ENCODE measurements around the gene CLEC4F. TPM values are rescaled to one million over a fixed set of nuclear protein-coding genes. Genes with fewer than 3 reads are reported as not detected.

The CLEC4F gene
- total and polyA plus RNA-seq, 2 donors (not counting 3 experiments of a cell fraction or from before 2014, with no cell fraction given): not detected

DNA sequence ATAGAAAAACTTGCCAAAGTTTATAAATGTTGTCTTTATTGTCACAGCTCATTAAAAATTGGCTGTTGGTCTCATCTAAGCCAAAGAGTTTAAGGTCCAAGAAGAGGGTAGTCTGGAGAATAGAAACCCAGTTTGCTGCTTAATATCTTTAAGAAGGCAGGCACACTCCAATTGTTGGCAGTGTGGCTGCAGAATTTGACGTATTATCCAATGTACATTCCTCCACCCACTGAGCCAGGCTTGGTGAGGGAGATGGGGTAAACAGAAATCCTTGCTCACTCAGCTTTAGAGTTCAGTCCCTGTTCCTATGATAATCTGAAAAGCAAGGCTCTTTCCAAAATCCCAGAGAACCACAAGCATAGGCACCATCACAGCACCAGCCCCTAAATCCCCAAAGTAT lies 41.7 kb downstream of the CLEC4F start:
- H3K27me3 ChIP-seq (ENCODE audit: control insufficient read depth in 2 of 2, insufficient read depth in 2 of 2, low read length in 2 of 2): peaks cover 18 to 26% of the 10 kb centered on the region in 2 experiments
- no peak for FAIRE-seq
- no peak overlapping the region for H3K4me2 ChIP-seq (ENCODE audit: insufficient read depth, low read length)
- H4K20me1 ChIP-seq (replicated peaks; ENCODE audit: control insufficient read depth, extremely low read depth, insufficient read depth, low read length): no peaks in the 10 kb centered on the region
- no peak for DNase-seq (ENCODE audit: low read depth, low spot score)
- POLR2A ChIA-PET: no interaction called here
- TF ChIP-seq POLR2A (IDR thresholded peaks at IDR 0.05; ENCODE audit: low read depth, low read length) (no peak), FOS (IDR thresholded peaks at IDR 0.05; ENCODE audit: borderline replicate concordance, insufficient read depth, low read length) (no peak), POLR2AphosphoS5 (IDR thresholded peaks at IDR 0.05; ENCODE audit: insufficient read depth, low read depth, low read length) (no peak), JUN (IDR thresholded peaks at IDR 0.05; ENCODE audit: borderline replicate concordance, insufficient read depth, insufficient read length, low read depth) (no peak), MYC (IDR thresholded peaks at IDR 0.05; ENCODE audit: low read depth, low read length) (no peak), EZH2 (IDR thresholded peaks at IDR 0.05; ENCODE audit: borderline replicate concordance, low read depth, low read length, severe bottlenecking) (no peak), GATA2 (IDR thresholded peaks at IDR 0.05; ENCODE audit: insufficient read depth, insufficient read length, low read depth, low read length) (no peak)
- TF ChIP-seq, protein P1, sequence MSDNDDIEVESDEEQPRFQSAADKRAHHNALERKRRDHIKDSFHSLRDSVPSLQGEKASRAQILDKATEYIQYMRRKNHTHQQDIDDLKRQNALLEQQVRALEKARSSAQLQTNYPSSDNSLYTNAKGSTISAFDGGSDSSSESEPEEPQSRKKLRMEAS (IDR thresholded peaks at IDR 0.05; ENCODE audit: insufficient read depth, insufficient read length): no peak
- TF ChIP-seq, protein P2, sequence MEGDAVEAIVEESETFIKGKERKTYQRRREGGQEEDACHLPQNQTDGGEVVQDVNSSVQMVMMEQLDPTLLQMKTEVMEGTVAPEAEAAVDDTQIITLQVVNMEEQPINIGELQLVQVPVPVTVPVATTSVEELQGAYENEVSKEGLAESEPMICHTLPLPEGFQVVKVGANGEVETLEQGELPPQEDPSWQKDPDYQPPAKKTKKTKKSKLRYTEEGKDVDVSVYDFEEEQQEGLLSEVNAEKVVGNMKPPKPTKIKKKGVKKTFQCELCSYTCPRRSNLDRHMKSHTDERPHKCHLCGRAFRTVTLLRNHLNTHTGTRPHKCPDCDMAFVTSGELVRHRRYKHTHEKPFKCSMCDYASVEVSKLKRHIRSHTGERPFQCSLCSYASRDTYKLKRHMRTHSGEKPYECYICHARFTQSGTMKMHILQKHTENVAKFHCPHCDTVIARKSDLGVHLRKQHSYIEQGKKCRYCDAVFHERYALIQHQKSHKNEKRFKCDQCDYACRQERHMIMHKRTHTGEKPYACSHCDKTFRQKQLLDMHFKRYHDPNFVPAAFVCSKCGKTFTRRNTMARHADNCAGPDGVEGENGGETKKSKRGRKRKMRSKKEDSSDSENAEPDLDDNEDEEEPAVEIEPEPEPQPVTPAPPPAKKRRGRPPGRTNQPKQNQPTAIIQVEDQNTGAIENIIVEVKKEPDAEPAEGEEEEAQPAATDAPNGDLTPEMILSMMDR (IDR thresholded peaks at IDR 0.05; ENCODE audit: extremely low read depth in 1 of 2, insufficient read depth in 1 of 2, low read depth in 1 of 2, low read length in 2 of 2): no peak
- no TSS peak for BruUV-seq (replicated peaks)
- dilution Hi-C loops (cut with MboI; ENCODE audit: extremely low pct_ligation_motif_present, low sequenced_read_pairs) (no loop called here), intact Hi-C loops (cut with micrococcal nuclease) (no loop called here)
- H3K9me3 ChIP-seq (replicated peaks; ENCODE audit: control insufficient read depth, insufficient read depth, low read length): no peaks in the 10 kb centered on the region
- H3K9me1 ChIP-seq (replicated peaks; ENCODE audit: control insufficient read depth, extremely low read depth, insufficient read depth, low read length): no peaks in the 10 kb centered on the region
- CTCF ChIA-PET: interaction anchor here (1.2 to 3.2 kb wide), 3 partner anchors 11 to 475 kb away, joined by 4 to 17 read pairs (median 4); partner anchors contain the start of gene FIGLA
- no peaks in the 10 kb centered on the region for H3K36me3 ChIP-seq (ENCODE audit: control insufficient read depth in 2 of 2, extremely low read depth in 1 of 2, insufficient read depth in 2 of 2, low read length in 2 of 2)
- no peak overlapping the region for H3K9ac ChIP-seq (replicated peaks; ENCODE audit: extremely low read depth, insufficient read depth, low read length)
- no peak overlapping the region for H2AFZ ChIP-seq (ENCODE audit: low read depth, low read length)
- H3K27ac ChIP-seq (ENCODE audit: insufficient read depth, low read depth, low read length): no peak overlapping the region
- no peaks in the 10 kb centered on the region for H3K79me2 ChIP-seq (ENCODE audit: control insufficient read depth, insufficient read depth, low read length)
- no peak overlapping the region for H3K4me3 ChIP-seq (replicated peaks in 1 of 3; ENCODE audit: insufficient read depth in 1 of 3, low read depth in 1 of 3, low read length in 3 of 3)
- H3K4me1 ChIP-seq (ENCODE audit: control insufficient read depth, extremely low read depth, insufficient read depth, low read length): no peaks in the 10 kb centered on the region
